NCI-H2227 (cell line): Measurements from ENCODE around the gene DEFB125.

Source experiments
- DNase-seq: peaks from one replicate; lab custom pipeline; 2025; ENCODE audit not compliant: unreplicated experiment; lab: John Stamatoyannopoulos, UW

DEFB125 gene

GRCh38 chr20:145877-146276 lies 58.4 kb downstream of the DEFB125 start:
- DNase-seq, result no peak
